OCI-LY7 (cell line): ENCODE data around the gene SANBR. TPM values are rescaled to one million over a fixed set of nuclear protein-coding genes. Genes with fewer than 3 reads are reported as not detected.

ENCODE experiments used
- BruUV-seq: library from RNA; stranded (reverse); fragments of 400-500 nt; replicated peaks from 2 replicates; lab custom pipeline; 2021; lab: Mats Ljungman, UMichigan
- CTCF ChIA-PET: fragments of 300-600 bp; sonication (Branson Sonifier 250); formaldehyde crosslinking; loops from one replicate; lab custom pipeline; 2022; ENCODE audit warnings: antibody characterized with exemption; ENCODE audit not compliant: unreplicated experiment; lab: Charles Lee
- POLR2A ChIA-PET: fragments of 300-600 bp; sonication (Branson Sonifier 250); formaldehyde crosslinking; loops from one replicate; lab custom pipeline; 2022; ENCODE audit warnings: antibody characterized with exemption; lab: Charles Lee
- DNase-seq: peaks from one replicate; pipeline ENCODE4 v3.0.0-alpha.2; 2015; ENCODE audit warnings: low spot score
- H2AFZ ChIP-seq: fragments of 200-600 bp; sonication (generic), shearing (Covaris generic); 2 replicates; pipeline ENCODE4 v1.6.1; 2014; ENCODE audit warnings: mild to moderate bottlenecking, antibody characterized with exemption, low read length, moderate library complexity
- H3K27ac ChIP-seq: fragments of 200-600 bp; sonication (generic); 2 replicates; pipeline ENCODE4 v1.5.1; 2014; ENCODE audit warnings: mixed run types, low read depth, mild to moderate bottlenecking, moderate library complexity, low read length, inconsistent platforms; ENCODE audit not compliant: poor library complexity, severe bottlenecking
- H3K36me3 ChIP-seq: fragments of 200-600 bp; sonication (generic); 2 replicates; pipeline ENCODE4 v1.6.1; 2014; ENCODE audit warnings: mild to moderate bottlenecking, antibody characterized with exemption, low read length, moderate library complexity, mixed read lengths; ENCODE audit not compliant: insufficient read depth
- H3K4me1 ChIP-seq: fragments of 200-600 bp; sonication (generic); 2 replicates; pipeline ENCODE4 v1.5.1; 2014; ENCODE audit warnings: mild to moderate bottlenecking, low read length; ENCODE audit not compliant: insufficient read depth, poor library complexity, severe bottlenecking
- H3K4me2 ChIP-seq: fragments of 200-600 bp; sonication (generic); 2 replicates; pipeline ENCODE4 v1.6.1; 2014; ENCODE audit warnings: mild to moderate bottlenecking, low read length
- H3K4me3 ChIP-seq: fragments of 200-600 bp; sonication (generic); 2 replicates; pipeline ENCODE4 v1.5.1; 2014; ENCODE audit warnings: mild to moderate bottlenecking, low read depth, low read length; ENCODE audit not compliant: poor library complexity, severe bottlenecking
- H3K79me2 ChIP-seq: fragments of 200-600 bp; sonication (generic); 2 replicates; pipeline ENCODE4 v1.6.1; 2016; ENCODE audit warnings: low read depth, mild to moderate bottlenecking, low read length, moderate library complexity, mixed read lengths; ENCODE audit not compliant: insufficient read depth
- H3K9me2 ChIP-seq: fragments of 200-600 bp; sonication (generic); 2 replicates; pipeline ENCODE4 v1.6.1; 2016; ENCODE audit warnings: mild to moderate bottlenecking, low read length, mixed read lengths; ENCODE audit not compliant: insufficient read depth
- H3K9me3 ChIP-seq: fragments of 200-600 bp; sonication (generic); 2 replicates; pipeline ENCODE4 v1.6.1; 2014; ENCODE audit warnings: mild to moderate bottlenecking, mixed run types, low read length, mixed read lengths
- H4K20me1 ChIP-seq: fragments of 200-600 bp; sonication (generic); 2 replicates; pipeline ENCODE4 v1.6.1; 2014; ENCODE audit warnings: mild to moderate bottlenecking, antibody characterized with exemption, low read length, moderate library complexity, mixed read lengths; ENCODE audit not compliant: insufficient read depth
- CTCF ChIP-seq: fragments of 200-600 bp; sonication (generic); conservative IDR thresholded peaks from 2 replicates; pipeline ENCODE4 v1.5.1; 2014; ENCODE audit warnings: mild to moderate bottlenecking, antibody characterized with exemption, low read length, moderate library complexity, mixed read lengths
- EZH2phosphoT487 ChIP-seq: fragments of 200-600 bp; sonication (generic); IDR thresholded peaks from 2 replicates; pipeline ENCODE4 v1.6.1; 2018; ENCODE audit warnings: low read depth, borderline replicate concordance, mild to moderate bottlenecking, mixed run types, antibody characterized with exemption, low read length, moderate library complexity, mixed read lengths
- intact Hi-C: fragments of 100-400 bp; cut with micrococcal nuclease; formaldehyde crosslinking; loops from one replicate; pipeline ENCODE4 v1.10.0; 2022; ENCODE audit not compliant: unreplicated experiment
- total RNA-seq, 2 experiments: library from RNA; depleted of rRNA in 1 of 2; stranded (reverse); fragments of >200 nt in 1 of 2; shearing (Covaris generic) in 1 of 2; gene quantifications; 2 replicates each; pipeline ENCODE4 v1.2.3, GENCODE V29; 2014 to 2022

SANBR gene
- total RNA-seq, 2 experiments from 2014 or later: 8.3 to 11.9 TPM

- intact Hi-C loops: no loop called here
- H3K79me2 ChIP-seq: no peaks in the 10 kb centered on the region
- no peak overlapping the region for H3K4me2 ChIP-seq
- H2AFZ ChIP-seq: no peak overlapping the region
- peaks cover 52% of the 10 kb centered on the region for H3K36me3 ChIP-seq
- TF ChIP-seq CTCF (no peak), EZH2phosphoT487 (no peak)
- POLR2A ChIA-PET: no interaction called here
- no peak for DNase-seq
- no TSS peak for BruUV-seq
- no peaks in the 10 kb centered on the region for H3K9me2 ChIP-seq
- H4K20me1 ChIP-seq: no peaks in the 10 kb centered on the region
- no peak overlapping the region for H3K4me3 ChIP-seq
- H3K4me1 ChIP-seq: no peaks in the 10 kb centered on the region
- CTCF ChIA-PET: no interaction called here
- H3K9me3 ChIP-seq: no peaks in the 10 kb centered on the region
- H3K27ac ChIP-seq: no peak overlapping the region
Measured at GRCh38 chr2:61044636-61045035, 21.0 kb upstream of the SANBR start.

- TF ChIP-seq EZH2phosphoT487 (no peak), CTCF (no peak)
- POLR2A ChIA-PET: interaction anchor here (0.6 kb wide), 1 partner anchor 9 kb away, joined by 3 read pairs; no protein-coding TSS in a partner anchor
- no peaks in the 10 kb centered on the region for H3K79me2 ChIP-seq
Measured at GRCh38 chr2:61045226-61045625, 20.4 kb upstream of the SANBR start.

GRCh38 chr2:61045999-61046398, 19.7 kb upstream of the SANBR start:
- CTCF ChIA-PET: no interaction called here
- POLR2A ChIA-PET: interaction anchor here (0.6 kb wide), 1 partner anchor 10 kb away, joined by 3 read pairs; no protein-coding TSS in a partner anchor
- H2AFZ ChIP-seq: no peak overlapping the region
- DNase-seq: no peak
- no peaks in the 10 kb centered on the region for H4K20me1 ChIP-seq
- no TSS peak for BruUV-seq
- no peaks in the 10 kb centered on the region for H3K4me1 ChIP-seq
- intact Hi-C loops: no loop called here
- TF ChIP-seq CTCF: no peak
- no peak for TF ChIP-seq EZH2phosphoT487
- H3K36me3 ChIP-seq: peaks cover 55% of the 10 kb centered on the region
- no peak overlapping the region for H3K4me3 ChIP-seq
- no peak overlapping the region for H3K27ac ChIP-seq
- no peaks in the 10 kb centered on the region for H3K9me2 ChIP-seq
- H3K4me2 ChIP-seq: no peak overlapping the region
- H3K79me2 ChIP-seq: no peaks in the 10 kb centered on the region
- no peaks in the 10 kb centered on the region for H3K9me3 ChIP-seq

More at GRCh38 chr2:61045226-61045625, 20.4 kb upstream of the SANBR start:
- Histone ChIP-seq H2AFZ (no peak overlapping the region), H3K9me3 (no peaks in the 10 kb centered on the region), H3K4me2 (no peak overlapping the region), H3K4me1 (no peaks in the 10 kb centered on the region), H3K4me3 (no peak overlapping the region), H3K27ac (no peak overlapping the region), H4K20me1 (no peaks in the 10 kb centered on the region), H3K36me3 (peaks cover 52% of the 10 kb centered on the region), H3K9me2 (no peaks in the 10 kb centered on the region)
- CTCF ChIA-PET: no interaction called here
- no peak for DNase-seq
- BruUV-seq: no TSS peak
- intact Hi-C loops: no loop called here
